Uterus (tissue), 2 donors: ENCODE measurements around the gene NCAM1.

Source experiments
- POLR2A ChIP-seq, 2 donors: fragments of 450-650 bp; IDR thresholded peaks; one replicate each; pipeline ENCODE4 v1.6.1; 2016; ENCODE audit warnings: antibody characterized with exemption in 2 of 2, mild to moderate bottlenecking in 1 of 2, moderate library complexity in 1 of 2
- TF ChIP-seq, protein P1 (sequence below), 4 experiments: fragments of 200-600 bp in 2 of 4; fragments of 450-650 bp in 2 of 4; sonication (generic) in 2 of 4; IDR thresholded peaks; one replicate each; pipeline ENCODE4 v1.5.1; 2016 to 2019; ENCODE audit warnings: antibody characterized with exemption in 4 of 4, mild to moderate bottlenecking in 2 of 4, moderate library complexity in 1 of 4

DNA sequence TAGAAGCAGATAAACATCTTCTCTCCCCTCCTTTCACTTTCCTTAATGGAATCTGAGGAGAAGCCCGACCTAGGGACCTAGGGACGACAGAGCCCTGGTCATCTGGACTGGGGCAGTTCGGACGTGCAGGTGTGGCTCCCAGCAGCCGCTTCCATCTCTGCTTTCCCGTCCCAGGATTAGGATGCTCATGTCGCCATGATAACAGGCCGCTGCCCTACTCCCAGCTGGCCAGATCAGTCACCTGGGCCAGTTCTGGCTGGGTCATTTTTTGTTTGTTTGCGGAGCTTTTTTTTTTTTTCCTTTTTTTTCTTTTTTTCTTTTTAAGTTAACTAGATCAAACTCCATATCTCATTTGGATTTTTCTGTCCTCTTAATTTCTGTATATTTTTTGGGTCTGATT is 186.9 kb downstream of the NCAM1 start:
- TF ChIP-seq, protein P1, sequence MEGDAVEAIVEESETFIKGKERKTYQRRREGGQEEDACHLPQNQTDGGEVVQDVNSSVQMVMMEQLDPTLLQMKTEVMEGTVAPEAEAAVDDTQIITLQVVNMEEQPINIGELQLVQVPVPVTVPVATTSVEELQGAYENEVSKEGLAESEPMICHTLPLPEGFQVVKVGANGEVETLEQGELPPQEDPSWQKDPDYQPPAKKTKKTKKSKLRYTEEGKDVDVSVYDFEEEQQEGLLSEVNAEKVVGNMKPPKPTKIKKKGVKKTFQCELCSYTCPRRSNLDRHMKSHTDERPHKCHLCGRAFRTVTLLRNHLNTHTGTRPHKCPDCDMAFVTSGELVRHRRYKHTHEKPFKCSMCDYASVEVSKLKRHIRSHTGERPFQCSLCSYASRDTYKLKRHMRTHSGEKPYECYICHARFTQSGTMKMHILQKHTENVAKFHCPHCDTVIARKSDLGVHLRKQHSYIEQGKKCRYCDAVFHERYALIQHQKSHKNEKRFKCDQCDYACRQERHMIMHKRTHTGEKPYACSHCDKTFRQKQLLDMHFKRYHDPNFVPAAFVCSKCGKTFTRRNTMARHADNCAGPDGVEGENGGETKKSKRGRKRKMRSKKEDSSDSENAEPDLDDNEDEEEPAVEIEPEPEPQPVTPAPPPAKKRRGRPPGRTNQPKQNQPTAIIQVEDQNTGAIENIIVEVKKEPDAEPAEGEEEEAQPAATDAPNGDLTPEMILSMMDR (IDR thresholded peaks at IDR 0.05): no peak
- no peak for TF ChIP-seq POLR2A (IDR thresholded peaks at IDR 0.05)
